GM21717 (cell line): ENCODE measurements around the gene FHOD3.
"Not testable (repeated sequence)": the region's sequence is repeated elsewhere in the genome, so short reads cannot be mapped to it uniquely, and the experiment has no call there.

Experiments used
- ATAC-seq: cut with Tn5 transposase; IDR thresholded peaks from one replicate; pipeline ENCODE4 v1.9.1; 2021; ENCODE audit warnings: mild to moderate bottlenecking, moderate library complexity; ENCODE audit not compliant: unreplicated experiment

The FHOD3 gene

DNA sequence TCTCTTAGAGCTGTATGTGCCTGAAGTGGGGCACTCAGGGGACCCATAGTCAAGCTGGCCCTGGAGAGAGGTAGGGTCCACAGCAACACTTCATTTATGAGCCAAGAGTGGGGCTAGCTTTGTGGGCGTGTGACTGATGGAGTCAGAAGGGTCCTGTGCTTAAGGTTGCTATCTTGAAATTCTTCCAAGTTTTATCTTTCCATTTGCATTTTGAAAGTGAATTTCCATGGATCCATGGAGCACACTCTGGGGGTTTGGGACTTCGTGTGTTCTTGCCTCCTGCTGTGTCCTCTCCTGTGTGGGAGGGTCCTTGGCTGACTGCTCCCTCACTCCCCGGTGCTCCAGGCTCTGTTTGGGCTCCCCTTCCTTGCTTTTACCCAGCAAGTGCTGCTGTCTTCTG lies 50.8 kb downstream of the FHOD3 start:
- ATAC-seq, result no peak

DNA sequence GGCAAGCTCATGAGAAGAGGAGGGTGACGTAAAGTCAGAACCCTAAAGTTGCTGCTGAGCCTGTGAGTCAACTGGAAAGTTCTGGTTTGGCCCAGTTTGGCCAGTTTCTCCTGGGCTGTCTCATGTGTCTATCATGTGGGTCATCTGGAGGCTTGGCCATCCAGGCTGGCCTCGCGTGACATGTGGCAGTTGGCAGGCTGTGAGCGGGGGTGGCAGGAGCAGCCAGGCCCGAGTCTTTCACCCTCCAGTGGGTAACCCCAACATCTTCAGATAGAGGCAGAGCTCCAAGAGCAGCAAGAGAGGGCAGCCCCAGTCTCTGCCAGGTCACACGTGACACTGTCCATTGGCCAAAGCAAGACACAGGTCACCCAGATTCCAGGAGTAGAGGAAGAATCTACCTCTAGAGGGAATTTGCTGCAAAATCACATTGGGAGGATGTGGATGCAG lies 51.5 kb downstream of the FHOD3 start:
- ATAC-seq, result no peak

DNA sequence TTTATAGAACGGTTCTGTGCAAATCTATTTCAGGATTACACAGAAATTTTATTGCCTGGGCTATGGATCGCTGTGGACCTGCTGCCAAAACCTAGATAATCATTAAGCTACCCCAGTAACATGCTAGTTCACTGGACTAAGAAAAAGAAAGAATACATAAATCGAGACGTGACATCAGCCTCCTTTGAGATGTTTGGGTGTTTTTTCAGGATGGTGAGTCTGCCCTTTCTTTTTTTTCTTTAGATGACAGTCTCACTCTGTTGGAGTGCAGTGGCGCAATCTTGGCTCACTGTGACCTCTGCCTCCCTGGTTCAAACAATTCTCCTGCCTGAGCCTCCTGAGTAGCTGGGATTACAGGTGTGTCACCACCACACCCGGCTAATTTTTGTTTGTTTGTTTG lies 52.0 kb downstream of the FHOD3 start:
- no peak for ATAC-seq

DNA sequence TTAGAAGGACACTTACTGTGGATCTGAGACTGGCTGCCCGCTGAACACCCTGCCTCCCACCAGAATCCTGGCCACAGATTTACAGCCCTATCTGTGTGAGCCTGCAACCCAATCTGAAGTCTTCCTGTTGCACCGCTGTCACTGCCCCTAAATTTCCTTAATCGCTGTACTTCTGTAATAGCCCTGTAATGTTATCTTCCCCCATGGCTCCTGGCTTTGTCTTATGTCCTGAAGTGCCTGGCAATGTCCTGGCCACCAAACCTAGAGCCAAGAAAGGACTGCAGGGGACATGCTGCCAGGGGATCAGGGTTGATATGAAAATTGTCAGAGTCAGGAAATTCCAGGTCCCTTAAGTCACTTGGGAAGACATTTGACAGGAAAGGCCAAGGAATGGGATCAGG lies 52.7 kb downstream of the FHOD3 start:
- no peak for ATAC-seq

DNA sequence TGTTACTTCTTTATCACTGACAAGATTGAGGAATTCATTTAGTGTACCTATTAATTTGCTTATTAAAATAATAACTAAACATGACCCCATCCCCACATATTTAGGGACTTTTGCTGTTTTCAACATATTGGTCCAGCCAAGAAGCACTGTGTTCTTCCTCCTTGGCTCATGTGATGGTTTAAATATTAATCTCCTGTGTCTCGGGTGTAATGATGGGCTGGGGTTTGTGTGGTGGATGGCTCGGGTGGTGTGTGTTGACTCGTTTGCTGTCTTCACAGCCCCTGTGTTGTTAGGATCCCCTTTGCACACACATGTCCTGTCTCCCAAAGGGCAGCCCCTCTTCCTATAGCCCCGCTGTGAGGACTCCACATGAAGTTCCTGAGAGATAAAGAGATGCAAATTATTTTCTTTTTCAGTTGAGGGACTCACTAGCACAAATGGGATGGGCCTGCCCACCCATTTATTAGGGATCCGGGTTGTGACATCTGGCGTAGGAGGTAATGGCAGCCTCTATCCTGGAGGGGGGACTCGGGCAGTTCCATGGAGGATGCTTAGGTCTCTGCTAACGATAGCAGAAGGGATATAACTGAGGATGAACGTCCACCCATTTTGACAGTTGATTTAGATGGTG lies 53.4 kb downstream of the FHOD3 start:
- ATAC-seq, result no peak

DNA sequence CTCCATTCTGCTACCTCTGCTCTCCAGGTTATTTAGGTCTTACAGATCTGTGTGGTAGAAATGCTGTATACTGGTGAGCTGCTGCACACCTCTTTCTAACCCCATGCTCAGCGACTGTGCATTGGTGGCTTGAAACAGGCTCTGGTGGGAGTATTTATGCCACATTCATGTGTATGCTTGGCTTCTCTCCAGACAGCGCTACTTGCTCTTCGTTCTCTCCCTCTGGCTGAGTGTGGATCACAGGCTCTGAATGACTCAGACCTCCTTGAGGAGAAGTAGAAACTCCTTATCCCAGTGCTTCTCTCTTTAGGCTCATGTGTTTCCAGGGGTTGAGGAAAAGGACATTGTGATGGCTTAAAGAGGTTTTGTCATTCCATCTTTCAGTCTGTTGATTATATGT lies 54.9 kb downstream of the FHOD3 start:
- no peak for ATAC-seq

DNA sequence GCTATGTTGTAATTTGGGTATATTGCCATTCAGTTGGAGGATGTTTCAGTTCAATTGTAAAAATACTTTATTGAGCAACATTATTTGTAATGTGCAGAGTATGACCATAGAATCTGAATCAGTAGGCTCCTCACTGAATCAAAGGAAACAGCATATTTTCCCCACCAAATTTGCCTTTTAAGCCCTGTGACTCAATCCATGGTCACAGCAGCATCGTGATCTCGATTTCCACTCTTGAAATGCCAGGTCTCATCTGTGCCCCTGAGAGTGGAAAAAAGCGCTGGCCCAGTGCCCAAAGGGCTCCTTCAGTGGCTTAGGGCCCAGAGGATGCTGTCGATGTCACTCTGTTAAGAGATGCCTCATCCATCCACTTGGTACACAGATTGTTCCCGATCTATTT lies 57.5 kb downstream of the FHOD3 start:
- no peak for ATAC-seq

DNA sequence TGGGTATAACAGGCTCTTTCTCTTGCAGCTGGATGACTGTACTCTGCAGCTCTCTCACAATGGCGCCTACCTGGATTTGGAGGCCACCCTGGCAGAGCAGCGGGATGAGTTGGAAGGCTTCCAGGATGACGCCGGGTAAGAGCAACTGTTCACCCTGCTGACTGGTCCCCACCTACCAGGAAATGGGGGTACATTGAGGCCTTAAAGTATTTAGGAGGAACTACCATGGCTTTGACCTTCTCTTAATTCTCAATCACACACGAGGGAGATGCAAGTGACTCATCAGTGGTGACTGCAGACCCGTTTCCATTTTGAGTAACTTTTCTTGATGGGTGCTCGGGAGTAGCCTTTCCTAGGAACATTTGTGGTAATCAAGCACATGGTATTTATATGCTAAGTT lies 58.0 kb downstream of the FHOD3 start:
- no peak for ATAC-seq

DNA sequence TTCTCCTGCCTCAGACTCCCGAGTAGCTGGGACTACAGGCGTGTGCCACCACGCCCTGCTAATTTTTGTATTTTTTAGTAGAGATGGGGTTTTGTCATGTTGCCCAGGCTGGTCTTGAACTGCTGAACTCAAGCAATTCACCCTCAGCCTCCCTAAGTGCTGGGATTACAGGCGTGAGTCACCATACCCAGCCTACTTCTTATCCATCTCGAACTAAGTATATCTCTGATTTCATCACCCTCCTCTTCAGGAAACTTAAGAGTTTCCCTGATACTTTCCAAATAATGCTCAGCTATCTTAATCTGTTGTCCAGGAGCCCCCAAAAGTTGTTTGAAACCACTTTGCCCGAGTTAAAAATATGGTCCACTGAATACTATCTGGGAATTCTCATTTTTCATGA lies 59.2 kb downstream of the FHOD3 start:
- not testable (repeated sequence) for ATAC-seq

DNA sequence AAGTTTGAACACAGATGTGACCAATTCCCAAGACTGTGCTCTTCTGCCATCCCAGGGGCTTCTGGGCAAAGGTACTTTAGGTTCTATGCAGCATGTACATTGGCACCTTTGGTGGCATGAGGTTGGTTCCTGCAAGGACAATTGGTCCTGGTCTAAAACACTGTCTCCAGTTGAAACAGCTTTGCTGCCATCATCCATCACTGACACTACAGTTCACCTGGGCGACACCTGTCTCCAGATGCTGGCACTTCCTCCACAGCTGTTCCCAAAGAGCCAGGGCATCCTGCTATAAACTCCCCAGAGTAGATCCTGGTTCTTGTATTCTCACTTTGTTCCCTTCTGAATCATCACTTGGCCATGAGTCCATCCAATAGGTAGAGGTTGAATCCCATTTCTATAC lies 60.6 kb downstream of the FHOD3 start:
- ATAC-seq, result no peak

DNA sequence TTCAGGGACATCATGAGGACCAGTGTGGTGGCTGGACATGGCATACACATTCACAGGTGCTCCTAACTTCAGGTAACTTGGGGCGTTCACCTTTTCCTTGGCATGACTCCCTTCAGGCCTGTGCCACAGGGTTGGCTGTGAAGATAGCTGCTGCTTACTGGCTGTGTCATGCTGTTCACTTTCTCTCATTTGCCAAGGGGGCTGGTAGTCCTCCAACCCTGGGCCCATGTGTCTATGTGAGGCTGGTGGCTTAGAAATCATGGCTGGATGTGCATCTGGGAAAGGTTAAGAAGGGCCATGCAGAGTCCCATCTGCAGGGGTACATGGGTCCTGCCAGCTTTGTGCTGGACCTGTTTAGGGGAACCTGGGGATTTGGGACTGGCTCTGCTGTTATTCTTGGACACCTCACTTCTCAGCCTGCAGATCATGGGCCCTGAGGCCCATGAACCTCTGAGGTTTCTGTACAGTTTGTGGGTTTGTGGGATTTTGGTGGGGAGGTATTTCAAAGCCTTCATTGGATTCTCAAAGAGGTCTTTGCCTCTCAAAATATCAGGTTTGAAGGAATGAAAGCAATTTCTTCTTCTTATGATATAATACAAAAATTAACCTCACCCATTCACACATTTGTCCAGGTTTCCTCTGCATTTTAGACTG lies 62.9 kb downstream of the FHOD3 start:
- no peak for ATAC-seq

DNA sequence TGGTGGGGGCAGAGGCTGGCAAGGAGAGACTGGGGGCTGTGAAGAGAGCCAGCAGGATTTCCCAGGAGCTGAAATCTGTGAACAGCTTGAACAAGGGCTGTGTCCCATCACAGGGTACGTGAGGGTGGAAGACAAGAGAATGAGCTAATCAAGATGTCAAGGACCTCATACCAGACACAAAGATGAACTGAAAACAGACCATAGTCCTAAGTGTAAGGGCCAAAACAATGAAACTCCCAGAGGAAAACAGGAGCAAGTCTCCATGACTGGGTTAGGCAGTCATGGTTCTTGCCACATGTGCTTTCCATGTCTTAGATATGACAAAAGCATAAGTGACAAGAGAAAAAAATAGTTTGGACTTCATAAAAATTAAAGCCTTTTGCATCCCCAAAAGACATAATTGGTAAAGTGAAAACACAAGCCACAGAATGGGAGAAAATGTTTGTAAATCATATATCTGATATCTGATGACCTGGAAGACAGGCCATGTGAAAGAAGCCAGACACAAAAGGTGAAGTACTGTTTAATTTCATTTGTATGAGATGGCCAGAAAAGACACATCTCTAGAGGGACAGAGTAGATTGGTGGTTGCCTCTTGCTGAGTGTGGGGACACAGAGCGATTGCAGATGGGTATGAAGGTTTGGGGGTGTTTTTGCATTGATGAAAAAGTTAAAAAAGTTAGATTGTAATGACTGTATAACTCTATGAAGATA lies 67.6 kb downstream of the FHOD3 start:
- ATAC-seq, result no peak

DNA sequence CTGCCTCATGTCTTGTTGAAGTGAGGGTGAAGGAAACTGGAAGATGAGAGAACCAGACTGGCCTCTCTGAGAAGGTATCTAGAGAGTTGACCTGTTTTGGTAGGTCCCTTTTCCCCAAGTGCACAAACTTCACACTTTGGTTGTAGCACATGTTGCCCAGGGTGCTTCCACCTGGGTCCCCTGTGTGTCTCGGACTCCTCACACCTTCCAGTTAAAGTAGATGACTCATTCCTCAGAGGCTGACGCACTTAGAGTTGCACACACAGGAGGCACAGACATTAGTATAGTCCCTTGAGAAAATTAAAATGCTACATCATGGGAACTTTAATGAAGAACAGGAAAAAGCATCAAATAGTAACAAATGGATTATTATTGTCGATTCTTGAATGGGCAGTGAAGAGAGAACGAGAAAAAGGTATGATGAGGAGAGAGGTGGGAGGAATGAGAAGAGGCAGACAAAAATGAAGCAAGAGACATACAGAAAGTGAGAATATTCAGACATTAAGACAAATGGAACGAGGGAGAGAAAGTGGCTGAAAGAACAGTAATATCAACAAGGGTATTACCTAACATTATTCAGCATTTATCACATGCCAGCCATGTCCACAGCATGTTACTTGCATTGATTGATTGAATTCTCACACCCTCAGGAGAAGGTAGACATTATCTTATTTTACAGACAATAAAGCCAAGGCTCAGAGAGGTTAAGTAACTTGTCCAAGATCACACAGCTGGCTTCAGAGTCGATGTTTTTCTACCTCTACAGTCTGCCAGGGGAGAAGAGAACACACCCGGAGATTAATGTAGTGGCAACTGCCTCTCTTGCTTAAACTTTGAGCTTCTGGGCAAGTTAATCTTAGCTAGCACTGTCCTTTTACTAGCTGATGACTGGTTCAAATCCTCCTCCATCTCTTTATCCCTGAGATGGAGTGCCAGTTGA lies 68.6 kb downstream of the FHOD3 start:
- ATAC-seq, result no peak

DNA sequence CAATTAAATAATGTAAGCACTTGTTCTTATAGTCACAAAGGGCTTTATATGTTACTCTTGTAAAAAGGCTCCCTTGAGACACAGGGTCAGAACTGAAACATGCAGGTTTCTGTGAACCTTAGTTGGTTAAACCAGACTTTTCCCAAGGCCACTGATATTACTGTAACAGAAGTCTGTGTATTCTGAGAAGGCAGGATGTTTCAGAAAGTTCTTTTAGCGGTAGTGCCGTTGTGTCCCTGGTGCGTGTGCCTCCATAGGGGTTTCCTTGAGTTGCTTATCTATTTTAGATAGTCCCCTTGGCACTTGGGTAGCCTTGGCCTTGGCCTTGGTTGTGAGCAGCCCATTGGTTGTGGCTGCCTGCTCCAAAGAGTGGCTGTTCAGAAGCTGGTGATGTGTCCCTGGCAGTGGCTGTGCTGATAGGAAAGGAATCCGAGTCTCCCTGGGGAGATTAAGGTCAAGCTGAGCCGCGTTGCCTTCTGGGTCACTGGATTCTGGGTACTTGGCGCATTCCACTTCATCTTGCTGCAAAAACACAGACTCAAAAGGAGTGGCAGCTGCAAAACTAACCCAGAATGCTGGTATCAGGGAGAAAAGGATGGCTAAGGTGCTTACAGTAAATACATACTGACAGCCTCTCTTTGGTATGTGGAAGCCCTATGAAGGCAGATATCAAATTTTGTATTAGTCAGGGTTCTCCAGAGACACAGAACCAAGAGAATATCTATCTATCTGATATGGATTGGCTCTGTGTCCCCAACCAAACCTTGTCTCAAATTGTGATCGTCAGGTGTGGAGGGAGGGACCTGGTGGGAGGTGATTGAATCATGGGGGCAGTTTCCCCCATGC lies 69.7 kb downstream of the FHOD3 start:
- no peak for ATAC-seq

DNA sequence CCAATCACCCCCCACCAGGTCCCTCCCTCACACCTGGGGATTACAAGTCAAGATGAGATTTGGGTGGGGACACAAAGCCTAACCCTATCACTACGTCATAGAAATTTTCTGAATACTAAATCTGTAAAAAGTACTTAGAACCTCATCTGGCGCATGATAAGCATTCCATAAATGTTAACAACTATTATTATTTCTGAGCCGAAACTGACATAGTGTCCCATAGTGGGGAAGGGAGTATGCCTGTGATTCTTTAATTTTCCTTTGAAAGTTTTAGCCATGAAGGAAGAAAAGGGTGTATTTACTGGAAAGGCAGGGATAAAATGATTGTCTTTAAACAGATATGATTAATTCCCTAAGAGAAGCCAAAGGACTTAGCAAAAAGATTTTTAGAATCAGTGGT lies 71.4 kb downstream of the FHOD3 start:
- no peak for ATAC-seq

DNA sequence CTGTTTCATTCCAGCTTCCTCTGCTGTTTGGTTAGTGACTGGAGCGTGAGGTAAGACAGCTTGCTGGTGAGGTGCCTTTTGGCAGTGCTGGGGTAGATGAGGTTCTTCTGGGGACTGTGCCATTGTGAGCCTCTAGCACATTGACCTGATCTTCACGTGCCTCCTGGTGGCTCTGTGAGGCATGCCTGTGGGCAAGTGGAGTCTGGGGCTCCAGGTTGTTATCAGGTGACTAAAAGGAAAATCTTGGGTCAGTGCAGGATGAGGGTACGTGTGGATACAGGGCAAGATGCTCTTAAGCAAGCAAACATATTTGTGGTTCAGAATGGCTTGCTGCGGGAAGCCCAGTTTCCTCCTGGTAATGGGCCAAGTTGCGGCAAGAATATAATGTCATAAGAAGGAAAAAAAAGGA lies 75.4 kb downstream of the FHOD3 start:
- no peak for ATAC-seq

DNA sequence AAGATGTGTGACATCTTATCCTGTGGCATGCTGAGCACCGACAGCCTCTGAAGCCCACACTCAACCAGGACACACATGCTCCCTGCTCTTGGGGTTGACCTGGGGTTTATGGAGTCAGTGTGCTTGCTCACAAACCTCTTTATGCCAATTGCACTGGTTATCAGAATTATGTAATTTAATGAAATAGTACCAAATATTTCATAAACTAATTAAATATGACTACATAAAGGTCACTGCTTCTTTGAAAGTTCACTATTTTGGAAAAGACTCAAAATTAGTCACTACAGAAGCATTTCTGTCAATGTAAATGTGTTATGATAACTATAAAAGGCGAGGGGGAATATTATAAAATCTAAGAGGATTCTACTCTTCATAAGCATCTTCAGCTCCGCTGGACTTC lies 76.7 kb downstream of the FHOD3 start:
- ATAC-seq, result no peak

DNA sequence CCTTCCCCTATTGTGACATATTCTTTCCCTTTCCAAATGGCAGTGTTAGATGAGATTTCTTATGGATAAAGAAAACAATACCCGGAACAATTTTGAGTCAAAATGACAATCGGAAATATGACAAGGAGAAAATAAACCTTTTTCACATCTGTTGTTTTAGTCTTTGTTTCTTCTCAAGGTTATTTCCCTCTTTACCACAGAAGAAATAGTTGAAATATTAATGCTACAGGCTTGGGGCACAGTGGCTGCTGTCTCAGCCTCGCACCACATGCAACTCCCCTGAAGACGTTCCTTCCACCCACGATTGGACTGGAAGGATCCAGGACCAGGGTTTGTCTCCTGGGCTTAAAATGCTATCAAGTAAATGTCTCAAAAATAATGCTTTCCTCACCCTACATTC lies 77.6 kb downstream of the FHOD3 start:
- no peak for ATAC-seq

DNA sequence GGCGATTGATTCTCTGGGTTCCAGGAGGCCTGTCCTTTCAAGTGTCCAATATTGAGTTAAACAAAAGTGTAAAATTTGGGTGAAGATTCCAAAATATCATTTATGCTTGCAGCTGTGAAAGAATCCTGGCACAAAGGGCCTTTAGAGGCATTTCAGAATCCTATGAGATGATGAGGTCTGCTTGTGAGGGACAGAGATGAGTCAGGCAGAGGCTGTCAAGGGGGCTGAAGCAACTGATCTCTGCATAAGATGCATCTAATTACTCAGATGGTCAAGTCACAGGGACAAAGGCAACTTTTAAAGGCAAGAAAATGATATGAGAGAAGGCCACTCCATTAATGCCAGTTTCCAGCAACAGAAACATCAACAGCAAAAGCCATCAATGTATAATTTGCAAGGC lies 78.8 kb downstream of the FHOD3 start:
- no peak for ATAC-seq

DNA sequence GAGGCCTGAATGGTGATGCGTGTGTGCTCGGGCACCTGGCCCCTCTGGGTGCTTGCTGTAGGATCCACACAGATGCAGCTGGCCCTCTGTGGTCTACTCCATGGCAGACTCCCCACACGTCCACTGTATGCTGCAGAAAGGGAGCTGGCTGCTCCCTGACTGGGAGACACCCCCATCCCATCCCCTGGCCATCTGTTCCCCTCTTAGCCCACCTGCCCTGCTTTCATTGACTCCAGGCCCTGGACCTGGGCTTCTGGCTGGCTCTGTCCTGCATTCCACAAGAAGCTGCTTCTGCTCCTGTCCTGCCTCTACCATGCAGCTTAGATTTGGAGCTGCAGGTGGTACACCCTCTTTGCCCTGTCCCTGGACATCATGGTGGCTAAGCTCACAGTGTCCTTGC lies 80.1 kb downstream of the FHOD3 start:
- no peak for ATAC-seq
